Stomach smooth muscle (tissue), 2 donors: ENCODE measurements around the gene SERPINB4.

Source experiments
- H3K27ac ChIP-seq: one replicate; pipeline ENCODE4 v1.7.0; 2013; ENCODE audit warnings: mild to moderate bottlenecking, low read length, inconsistent platforms
- H3K27me3 ChIP-seq, 2 donors: one replicate each; pipeline ENCODE4 v1.7.0; 2013; ENCODE audit warnings: low read length in 2 of 2; ENCODE audit not compliant: insufficient read depth in 2 of 2, control insufficient read depth in 1 of 2
- H3K36me3 ChIP-seq, 2 donors: one replicate each; pipeline ENCODE4 v1.7.0; 2013; ENCODE audit warnings: low read length in 2 of 2; ENCODE audit not compliant: control insufficient read depth in 2 of 2, insufficient read depth in 2 of 2
- H3K4me1 ChIP-seq: one replicate; pipeline ENCODE4 v1.7.0; 2013; ENCODE audit warnings: low read length; ENCODE audit not compliant: control insufficient read depth, insufficient read depth
- H3K4me3 ChIP-seq, 2 donors: one replicate each; pipeline ENCODE4 v1.7.0; 2013; ENCODE audit warnings: low read length in 2 of 2
- H3K9ac ChIP-seq, 2 donors: one replicate each; pipeline ENCODE4 v1.7.0; 2013; ENCODE audit warnings: low read length in 2 of 2, mild to moderate bottlenecking in 1 of 2
- H3K9me3 ChIP-seq, 2 donors: one replicate each; pipeline ENCODE4 v1.7.0; 2013; ENCODE audit warnings: low read length in 2 of 2; ENCODE audit not compliant: control insufficient read depth in 2 of 2
- donor health status: healthy.
- donor health status: Pancreatic carcinoma.

SERPINB4 gene

GRCh38 chr18:63592471-63592870 is 51.6 kb downstream of the SERPINB4 start:
- no peak overlapping the region for H3K9ac ChIP-seq
- no peak overlapping the region for H3K27ac ChIP-seq
- H3K9me3 ChIP-seq = no peaks in the 10 kb centered on the region
- no peaks in the 10 kb centered on the region for H3K27me3 ChIP-seq
- no peak overlapping the region for H3K4me3 ChIP-seq
- H3K36me3 ChIP-seq = no peaks in the 10 kb centered on the region
- H3K4me1 ChIP-seq = no peaks in the 10 kb centered on the region

- no peak overlapping the region for H3K4me3 ChIP-seq
- no peaks in the 10 kb centered on the region for H3K27me3 ChIP-seq
- no peaks in the 10 kb centered on the region for H3K36me3 ChIP-seq
- no peaks in the 10 kb centered on the region for H3K4me1 ChIP-seq
- no peaks in the 10 kb centered on the region for H3K9me3 ChIP-seq
- no peak overlapping the region for H3K27ac ChIP-seq
- no peak overlapping the region for H3K9ac ChIP-seq
Measured at GRCh38 chr18:63591725-63592124, 52.3 kb downstream of the SERPINB4 start.

DNA sequence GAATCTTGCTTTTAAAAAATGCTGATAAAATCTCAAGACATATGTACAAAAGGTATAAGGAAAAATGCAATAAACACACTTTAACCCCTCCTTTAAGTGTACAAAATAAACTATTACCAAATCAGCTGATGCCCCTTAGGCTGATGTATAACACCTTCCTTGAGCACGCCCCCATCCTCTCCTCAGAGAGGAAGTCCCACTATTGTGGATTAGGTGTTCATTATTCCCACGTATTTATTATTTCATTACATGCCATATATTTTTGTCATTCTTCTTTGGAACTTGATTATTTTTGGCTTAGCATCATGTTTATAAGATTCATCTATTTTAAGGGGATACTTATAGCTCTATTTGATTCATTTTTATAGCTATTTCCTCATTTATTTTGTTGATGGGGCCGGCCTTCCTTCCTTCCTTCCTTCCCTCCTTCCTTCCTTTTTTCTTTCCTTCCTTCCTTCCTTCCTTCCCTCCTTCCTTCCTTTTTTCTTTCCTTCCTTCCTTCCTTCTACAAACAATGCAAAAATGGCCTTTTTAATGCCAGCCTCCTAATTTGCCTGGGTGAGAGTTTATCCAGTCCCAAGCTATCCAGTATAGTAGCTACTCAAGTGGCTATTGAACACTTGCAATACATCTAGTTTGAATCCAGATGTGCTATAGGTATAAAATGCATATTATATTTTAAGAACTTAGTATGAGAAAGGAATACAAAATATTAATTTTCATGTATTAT is 52.9 kb downstream of the SERPINB4 start:
- Histone ChIP-seq H3K4me1 (no peaks in the 10 kb centered on the region), H3K4me3 (no peak overlapping the region), H3K36me3 (no peaks in the 10 kb centered on the region), H3K27me3 (no peaks in the 10 kb centered on the region), H3K9ac (no peak overlapping the region), H3K27ac (no peak overlapping the region), H3K9me3 (no peaks in the 10 kb centered on the region)

- Histone ChIP-seq H3K9ac (no peak overlapping the region), H3K27me3 (no peaks in the 10 kb centered on the region), H3K36me3 (no peaks in the 10 kb centered on the region)
Measured at GRCh38 chr18:63590373-63590772, 53.7 kb downstream of the SERPINB4 start.

GRCh38 chr18:63588909-63589308 is 55.1 kb downstream of the SERPINB4 start:
- no peak overlapping the region for H3K27ac ChIP-seq
- H3K27me3 ChIP-seq = no peaks in the 10 kb centered on the region
- H3K4me3 ChIP-seq = no peak overlapping the region
- H3K9ac ChIP-seq = no peak overlapping the region
- H3K9me3 ChIP-seq = no peaks in the 10 kb centered on the region
- H3K36me3 ChIP-seq = no peaks in the 10 kb centered on the region
- H3K4me1 ChIP-seq = no peaks in the 10 kb centered on the region

More at GRCh38 chr18:63590373-63590772, 53.7 kb downstream of the SERPINB4 start:
- H3K4me1 ChIP-seq = no peaks in the 10 kb centered on the region
- H3K9me3 ChIP-seq = no peaks in the 10 kb centered on the region
- H3K27ac ChIP-seq = no peak overlapping the region
- H3K4me3 ChIP-seq = no peak overlapping the region
